ENCODE results near the gene GIGYF2. TPM values are rescaled to one million over a fixed set of nuclear protein-coding genes. Genes with fewer than 3 reads are reported as not detected.

The GIGYF2 gene
- polyA plus RNA-seq, 1 of the 3 experiments (the other 2 are of a cell fraction) = 12.8 TPM

- TF ChIP-seq, protein P1, sequence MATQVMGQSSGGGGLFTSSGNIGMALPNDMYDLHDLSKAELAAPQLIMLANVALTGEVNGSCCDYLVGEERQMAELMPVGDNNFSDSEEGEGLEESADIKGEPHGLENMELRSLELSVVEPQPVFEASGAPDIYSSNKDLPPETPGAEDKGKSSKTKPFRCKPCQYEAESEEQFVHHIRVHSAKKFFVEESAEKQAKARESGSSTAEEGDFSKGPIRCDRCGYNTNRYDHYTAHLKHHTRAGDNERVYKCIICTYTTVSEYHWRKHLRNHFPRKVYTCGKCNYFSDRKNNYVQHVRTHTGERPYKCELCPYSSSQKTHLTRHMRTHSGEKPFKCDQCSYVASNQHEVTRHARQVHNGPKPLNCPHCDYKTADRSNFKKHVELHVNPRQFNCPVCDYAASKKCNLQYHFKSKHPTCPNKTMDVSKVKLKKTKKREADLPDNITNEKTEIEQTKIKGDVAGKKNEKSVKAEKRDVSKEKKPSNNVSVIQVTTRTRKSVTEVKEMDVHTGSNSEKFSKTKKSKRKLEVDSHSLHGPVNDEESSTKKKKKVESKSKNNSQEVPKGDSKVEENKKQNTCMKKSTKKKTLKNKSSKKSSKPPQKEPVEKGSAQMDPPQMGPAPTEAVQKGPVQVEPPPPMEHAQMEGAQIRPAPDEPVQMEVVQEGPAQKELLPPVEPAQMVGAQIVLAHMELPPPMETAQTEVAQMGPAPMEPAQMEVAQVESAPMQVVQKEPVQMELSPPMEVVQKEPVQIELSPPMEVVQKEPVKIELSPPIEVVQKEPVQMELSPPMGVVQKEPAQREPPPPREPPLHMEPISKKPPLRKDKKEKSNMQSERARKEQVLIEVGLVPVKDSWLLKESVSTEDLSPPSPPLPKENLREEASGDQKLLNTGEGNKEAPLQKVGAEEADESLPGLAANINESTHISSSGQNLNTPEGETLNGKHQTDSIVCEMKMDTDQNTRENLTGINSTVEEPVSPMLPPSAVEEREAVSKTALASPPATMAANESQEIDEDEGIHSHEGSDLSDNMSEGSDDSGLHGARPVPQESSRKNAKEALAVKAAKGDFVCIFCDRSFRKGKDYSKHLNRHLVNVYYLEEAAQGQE (IDR thresholded peaks at IDR 0.05; ENCODE audit: low read depth, low read length) = no peak
- TF ChIP-seq RFX5 (IDR thresholded peaks at IDR 0.05; ENCODE audit: low read length) = no peak
- TF ChIP-seq, protein P2, sequence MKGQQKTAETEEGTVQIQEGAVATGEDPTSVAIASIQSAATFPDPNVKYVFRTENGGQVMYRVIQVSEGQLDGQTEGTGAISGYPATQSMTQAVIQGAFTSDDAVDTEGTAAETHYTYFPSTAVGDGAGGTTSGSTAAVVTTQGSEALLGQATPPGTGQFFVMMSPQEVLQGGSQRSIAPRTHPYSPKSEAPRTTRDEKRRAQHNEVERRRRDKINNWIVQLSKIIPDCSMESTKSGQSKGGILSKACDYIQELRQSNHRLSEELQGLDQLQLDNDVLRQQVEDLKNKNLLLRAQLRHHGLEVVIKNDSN (IDR thresholded peaks at IDR 0.05; ENCODE audit: borderline replicate concordance, low read depth) = no peak
- TF ChIP-seq MEF2A (IDR thresholded peaks at IDR 0.05; ENCODE audit: borderline replicate concordance, low read depth) = no peak
Observed at GRCh38 chr2:232649033-232649432, 48.1 kb upstream of the GIGYF2 start (continued).

DNA sequence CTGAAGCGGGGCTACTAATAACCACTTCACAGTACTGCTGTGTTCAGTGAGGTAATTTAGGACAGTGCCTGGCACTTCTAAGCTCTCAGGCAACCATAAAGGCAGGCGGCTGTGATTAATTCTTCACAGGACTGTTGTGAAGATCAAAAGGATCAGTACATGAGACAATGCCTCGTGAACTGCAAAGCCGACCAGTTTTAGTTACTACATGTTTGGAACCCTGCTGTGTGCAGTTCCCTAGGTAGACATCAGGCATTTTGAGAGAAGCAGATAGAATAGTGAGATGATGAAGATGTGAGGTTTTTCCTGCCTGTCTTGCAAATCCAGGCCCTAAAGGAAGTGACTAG, 44.7 kb upstream of the GIGYF2 start:
- no peak overlapping the region for H3K9ac ChIP-seq
- ChIA-PET CTCF (no interaction called here), POLR2A (no interaction called here)
- no peak overlapping the region for H2AFZ ChIP-seq (ENCODE audit: low read depth)
- H3K27ac ChIP-seq (ENCODE audit: low read depth in 2 of 2, low read length in 1 of 2) = no peak overlapping the region
- no peaks in the 10 kb centered on the region for H3K36me3 ChIP-seq (replicated peaks in 1 of 2; ENCODE audit: control insufficient read depth in 1 of 2, insufficient read depth in 2 of 2, low read length in 1 of 2)
- H3K27me3 ChIP-seq (ENCODE audit: insufficient read depth) = no peaks in the 10 kb centered on the region
- no peaks in the 10 kb centered on the region for H3K79me2 ChIP-seq (ENCODE audit: insufficient read depth)
- H3K9me3 ChIP-seq = no peaks in the 10 kb centered on the region
- 74% methylated on average over 4 of the region's 4 CpGs for WGBS (ENCODE audit: low lambda C conversion rate)
- no peak overlapping the region for H3K4me3 ChIP-seq (ENCODE audit: low read depth in 2 of 2, low read length in 1 of 2)
- no peak overlapping the region for H3K4me2 ChIP-seq
- TF ChIP-seq ELF1 (IDR thresholded peaks at IDR 0.05) (no peak), IRF3 (IDR thresholded peaks at IDR 0.05; ENCODE audit: low read depth, low read length) (no peak), RAD21 (IDR thresholded peaks at IDR 0.05; ENCODE audit: low read length) (no peak), USF2 (IDR thresholded peaks at IDR 0.05; ENCODE audit: borderline replicate concordance, low read depth, low read length) (no peak), RCOR1 (IDR thresholded peaks at IDR 0.05; ENCODE audit: low read length) (no peak), TEAD4 (IDR thresholded peaks at IDR 0.05; ENCODE audit: borderline replicate concordance, insufficient read depth) (no peak)
- TF ChIP-seq, protein P3, sequence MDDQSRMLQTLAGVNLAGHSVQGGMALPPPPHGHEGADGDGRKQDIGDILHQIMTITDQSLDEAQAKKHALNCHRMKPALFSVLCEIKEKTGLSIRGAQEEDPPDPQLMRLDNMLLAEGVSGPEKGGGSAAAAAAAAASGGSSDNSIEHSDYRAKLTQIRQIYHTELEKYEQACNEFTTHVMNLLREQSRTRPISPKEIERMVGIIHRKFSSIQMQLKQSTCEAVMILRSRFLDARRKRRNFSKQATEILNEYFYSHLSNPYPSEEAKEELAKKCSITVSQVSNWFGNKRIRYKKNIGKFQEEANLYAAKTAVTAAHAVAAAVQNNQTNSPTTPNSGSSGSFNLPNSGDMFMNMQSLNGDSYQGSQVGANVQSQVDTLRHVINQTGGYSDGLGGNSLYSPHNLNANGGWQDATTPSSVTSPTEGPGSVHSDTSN (IDR thresholded peaks at IDR 0.05) = no peak
- TF ChIP-seq, protein P1 (IDR thresholded peaks at IDR 0.05; ENCODE audit: low read depth, low read length) = no peak
- no peaks in the 10 kb centered on the region for H3K4me1 ChIP-seq (ENCODE audit: control insufficient read depth in 1 of 2, insufficient read depth in 2 of 2, low read depth in 1 of 2, low read length in 1 of 2)
- H3F3A ChIP-seq (replicated peaks; ENCODE audit: insufficient read depth) = no peaks in the 10 kb centered on the region
- H4K20me1 ChIP-seq (ENCODE audit: insufficient read depth) = no peaks in the 10 kb centered on the region
- no peaks in the 10 kb centered on the region for H3K9me2 ChIP-seq
- DNase-seq = no peak
